ENCODE measurements around the gene RACGAP1. TPM values are rescaled to one million over a fixed set of nuclear protein-coding genes. Genes with fewer than 3 reads are reported as not detected.
"Not testable (repeated sequence)": the region's sequence is repeated elsewhere in the genome, so short reads cannot be mapped to it uniquely, and the experiment has no call there.

Gene RACGAP1
- total RNA-seq, 1 donor from 2014 or later: 5.3 TPM

DNA sequence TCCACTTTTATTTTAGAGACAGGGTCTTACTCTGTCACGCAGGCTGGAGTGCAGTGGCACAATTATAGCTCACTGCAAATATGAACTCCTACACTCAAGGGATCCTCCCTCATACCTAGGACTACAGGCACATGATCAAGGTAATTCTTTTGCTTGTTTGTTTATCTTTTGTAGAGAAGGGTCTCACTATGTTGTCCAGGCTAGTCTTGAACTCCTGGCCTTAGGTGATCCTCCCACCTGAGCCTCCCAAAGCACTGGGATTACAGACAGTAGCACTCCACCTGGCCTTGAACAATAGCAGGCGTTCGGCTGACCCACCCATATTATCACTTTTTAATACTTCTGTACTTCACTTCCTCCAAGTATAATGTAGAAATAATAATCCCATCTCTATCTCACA lies 1.4 kb upstream of the RACGAP1 start:
- DNase-seq (ENCODE audit: low spot score): no peak

- no peak for DNase-seq (ENCODE audit: low spot score)
These were observed 498 bp downstream of the RACGAP1 start for GRCh38 chr12:50024805-50025186.

DNA sequence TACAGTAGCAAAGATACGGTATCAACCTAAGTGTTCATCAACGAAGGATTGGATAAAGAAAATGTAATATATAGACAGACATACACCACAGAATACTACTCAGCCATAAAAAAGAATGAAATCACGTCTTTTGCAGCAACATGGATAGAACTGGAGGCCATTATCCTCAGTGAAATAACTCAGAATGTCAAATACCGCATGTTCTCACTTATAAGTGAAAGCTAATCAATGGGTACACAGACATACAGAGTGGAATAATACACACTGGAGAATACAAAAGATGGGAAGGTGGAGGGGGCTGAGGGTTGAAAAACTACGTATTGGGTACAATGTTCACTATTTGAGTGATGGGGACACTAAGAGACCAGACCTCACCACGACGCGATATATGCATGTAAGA lies 1.1 kb downstream of the RACGAP1 start:
- DNase-seq (ENCODE audit: low spot score): no peak

DNA sequence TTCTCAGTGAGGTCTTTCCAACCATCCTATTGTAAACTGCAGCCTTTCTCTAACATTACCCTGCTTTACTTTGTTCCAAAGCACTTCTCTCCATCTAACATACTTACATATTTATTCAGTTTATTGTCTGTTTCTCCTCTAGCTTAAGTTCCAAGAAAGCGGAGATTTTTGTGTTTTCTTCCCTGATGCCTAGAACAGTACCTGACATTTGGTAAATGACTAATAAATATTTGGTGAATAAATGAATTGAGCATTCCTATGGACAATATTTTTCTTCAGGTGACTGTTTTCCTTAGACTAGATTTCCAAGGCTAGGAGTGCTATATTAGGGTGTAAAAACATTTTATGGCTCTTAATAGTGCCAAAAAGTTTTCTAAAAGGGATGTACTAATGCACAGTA lies 2.4 kb downstream of the RACGAP1 start:
- DNase-seq (ENCODE audit: low spot score): no peak

- no peak for DNase-seq (ENCODE audit: low spot score)
These were observed 4.3 kb downstream of the RACGAP1 start for GRCh38 chr12:50021031-50021430.

DNA sequence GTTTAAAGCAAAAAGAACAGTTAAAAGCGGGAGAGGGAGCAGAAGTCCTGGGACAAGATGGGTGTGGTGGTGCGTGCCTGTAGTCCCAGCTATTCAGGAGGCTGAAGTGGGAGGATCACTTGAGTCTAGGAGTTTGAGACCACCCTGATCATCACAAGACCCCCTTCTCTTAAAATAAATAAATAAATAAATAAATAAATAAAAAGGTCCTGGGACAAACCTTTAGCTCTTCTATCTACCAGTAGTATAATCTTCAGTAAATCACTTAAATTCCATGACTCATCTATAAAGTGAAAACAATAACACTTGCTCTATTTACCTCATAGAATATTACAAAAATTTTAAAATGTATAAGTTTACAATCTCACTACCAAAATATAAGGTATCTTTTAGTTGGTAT lies 5.8 kb downstream of the RACGAP1 start:
- no peak for DNase-seq (ENCODE audit: low spot score)

DNA sequence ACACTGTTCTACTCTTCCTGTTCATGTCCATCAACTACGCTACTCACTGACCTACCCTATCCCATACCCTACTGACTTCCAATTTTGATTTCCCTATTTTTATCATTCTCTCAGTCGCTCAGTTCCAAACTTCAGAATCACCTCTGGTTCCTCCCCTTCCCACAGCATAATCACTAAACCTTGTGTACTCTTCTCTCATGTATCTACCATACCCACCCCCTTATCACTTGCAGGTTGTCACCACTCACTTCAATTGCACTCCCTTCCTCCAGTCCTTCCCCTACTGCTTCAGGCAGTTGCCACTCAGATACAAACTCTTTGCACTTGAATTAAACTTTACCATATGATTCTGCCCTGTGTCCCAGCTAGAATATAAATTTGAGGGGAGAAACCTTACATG lies 6.3 kb downstream of the RACGAP1 start:
- DNase-seq (ENCODE audit: low spot score): no peak

DNA sequence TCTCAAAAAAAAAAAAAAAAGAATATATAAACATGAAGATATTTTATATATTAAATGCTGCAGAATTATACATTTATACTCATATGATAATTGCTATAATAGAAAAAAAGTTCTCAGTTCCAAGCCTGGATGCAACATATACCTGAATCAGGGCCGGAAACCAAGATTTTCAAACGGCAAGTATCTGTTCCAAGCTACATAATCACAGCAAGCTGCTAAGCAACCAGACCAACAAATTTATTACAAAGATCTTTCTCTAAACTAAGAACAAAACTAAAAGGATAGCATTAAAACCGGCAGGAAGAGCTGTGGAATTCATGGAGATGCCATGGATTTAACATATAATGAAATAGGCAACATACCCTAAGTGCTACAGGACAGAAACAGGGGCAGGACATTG lies 7.1 kb downstream of the RACGAP1 start:
- no peak for DNase-seq (ENCODE audit: low spot score)

- no peak for DNase-seq (ENCODE audit: low spot score)
These were observed 7.7 kb downstream of the RACGAP1 start for GRCh38 chr12:50017641-50018040.

DNA sequence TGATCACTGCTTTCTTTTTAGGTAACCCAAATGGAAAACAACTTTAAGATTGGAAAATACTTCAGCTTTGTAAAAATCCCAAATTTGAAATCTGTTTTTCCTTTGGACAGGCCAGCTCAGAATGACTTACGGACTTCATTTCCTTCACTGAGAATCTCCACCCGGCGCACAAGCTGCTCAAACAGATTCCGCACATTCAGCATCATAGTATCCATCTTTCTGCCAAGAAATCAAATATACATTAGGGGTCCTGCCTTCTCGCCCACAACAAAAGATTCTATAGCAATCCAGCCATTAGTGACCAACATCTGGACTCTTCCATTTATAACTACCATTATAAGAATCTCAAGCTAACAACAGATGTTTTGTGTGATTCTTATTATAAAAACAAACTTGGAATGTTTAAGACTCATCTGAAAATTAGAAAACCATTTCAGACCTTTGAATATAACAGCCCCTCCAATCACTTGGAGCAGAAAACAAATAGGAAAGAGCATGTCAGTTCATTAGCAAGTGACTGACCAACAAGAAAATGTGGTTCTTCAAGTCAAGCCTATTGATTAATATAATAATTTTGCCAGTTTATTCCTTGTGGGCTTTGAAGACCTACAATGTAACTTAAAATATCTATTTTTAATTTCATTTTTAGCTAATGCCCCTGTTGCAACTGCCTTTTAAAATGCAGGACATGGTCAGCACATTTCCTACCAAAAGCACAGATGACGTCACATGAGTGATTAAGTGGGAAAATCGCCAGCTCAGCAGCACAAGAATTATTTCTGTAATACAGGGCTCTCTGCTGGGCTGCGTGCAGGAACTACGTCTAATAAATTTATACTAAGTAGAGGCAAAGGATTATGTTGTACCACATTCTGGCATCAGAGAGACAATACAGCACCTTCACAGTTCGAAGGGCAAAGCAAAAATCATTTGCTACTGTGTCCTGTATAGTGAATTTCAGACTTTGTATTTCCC lies 8.5 kb downstream of the RACGAP1 start:
- DNase-seq (ENCODE audit: low spot score): peak; percentile 65

- no peak for DNase-seq (ENCODE audit: low spot score)
These were observed 11.0 kb downstream of the RACGAP1 start for GRCh38 chr12:50014342-50014741.

DNA sequence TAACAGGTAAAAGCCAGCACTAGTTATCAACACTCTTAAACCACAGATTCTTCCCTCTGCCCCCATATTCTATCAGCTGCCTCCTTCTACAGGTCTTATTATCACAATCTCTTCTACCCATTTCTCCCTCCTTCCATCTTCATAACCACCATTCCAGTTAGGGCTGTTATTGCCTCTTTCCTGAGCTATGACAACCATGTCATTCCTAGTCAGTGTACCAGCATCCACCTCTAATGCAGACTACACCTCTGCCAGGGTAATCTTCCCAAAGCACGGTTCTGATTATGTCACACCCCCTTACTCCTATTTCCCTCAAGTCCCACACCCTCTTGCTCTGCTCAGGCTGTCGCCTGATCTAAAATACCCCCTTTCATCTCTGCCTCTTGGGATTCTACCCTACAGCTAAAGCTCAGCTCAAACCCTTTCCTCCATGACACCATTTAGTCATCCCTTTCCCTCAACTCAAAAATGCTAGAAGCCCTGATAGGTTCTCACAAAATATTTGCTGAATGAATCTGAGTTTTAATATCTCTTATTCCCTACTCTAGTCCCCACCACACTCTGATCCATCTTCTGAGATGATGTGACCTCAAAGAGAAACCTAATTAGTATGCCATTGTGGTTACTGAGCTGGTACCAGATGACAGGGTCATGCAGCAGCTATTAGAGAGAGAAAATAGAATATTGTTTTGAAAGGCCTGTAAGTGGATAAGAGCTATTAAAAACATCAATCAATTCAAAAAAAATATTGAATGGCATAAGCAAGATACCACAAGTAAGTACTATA lies 11.7 kb downstream of the RACGAP1 start:
- no peak for DNase-seq (ENCODE audit: low spot score)

DNA sequence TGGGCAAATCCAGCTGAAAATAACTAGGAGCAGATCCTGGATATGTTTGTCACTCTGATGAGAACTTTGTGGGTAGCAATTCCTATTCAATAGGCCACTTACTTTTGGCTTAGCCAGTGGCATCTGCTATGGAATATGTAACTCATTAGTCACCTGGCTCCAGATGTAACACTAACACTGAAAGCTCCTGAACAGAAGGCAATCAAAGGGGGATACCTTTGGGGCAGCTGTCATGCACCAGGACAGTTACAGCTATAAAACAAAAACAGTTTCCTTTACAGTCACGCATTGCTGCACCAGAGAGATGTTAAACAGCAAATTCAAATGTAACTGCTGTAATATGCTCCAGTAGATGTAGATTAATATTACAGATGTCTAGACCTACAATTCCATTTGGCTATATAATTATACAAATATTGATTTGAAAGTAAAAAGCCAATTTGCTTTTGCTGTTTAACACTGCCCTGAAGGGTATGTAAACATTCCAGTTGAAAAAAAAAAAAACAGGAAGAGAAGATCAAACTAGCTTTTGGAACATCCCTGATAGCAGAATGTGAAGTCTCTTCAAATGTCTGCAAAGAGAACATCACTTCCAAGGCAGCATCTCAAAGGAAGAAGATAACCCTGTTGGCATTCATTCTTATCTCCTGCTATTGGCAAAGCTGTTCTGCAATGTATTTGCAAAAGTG lies 18.4 kb downstream of the RACGAP1 start:
- no peak for DNase-seq (ENCODE audit: low spot score)

- no peak for DNase-seq (ENCODE audit: low spot score)
These were observed 19.0 kb downstream of the RACGAP1 start for GRCh38 chr12:50006280-50006679.

- DNase-seq (ENCODE audit: low spot score): no peak
These were observed 20.1 kb downstream of the RACGAP1 start for GRCh38 chr12:50005175-50005574.

DNA sequence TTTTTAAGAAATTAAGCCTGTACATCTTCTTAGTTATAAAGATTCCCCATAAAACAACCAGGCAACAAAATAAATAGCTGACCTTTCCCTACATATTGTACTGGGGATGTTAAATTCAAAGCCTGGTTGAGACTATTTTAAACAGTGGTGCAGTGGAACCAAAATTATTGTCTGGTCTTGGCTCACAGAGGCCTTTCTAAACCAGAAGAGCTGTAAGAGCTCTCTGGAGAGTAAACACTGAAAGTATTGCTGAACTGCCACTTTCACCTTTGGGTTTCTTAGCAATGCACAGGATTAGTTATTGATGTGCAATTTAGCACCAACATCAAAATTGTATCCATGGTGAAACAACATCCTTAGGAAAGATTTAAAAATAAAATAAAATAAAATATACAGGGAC lies 20.6 kb downstream of the RACGAP1 start:
- no peak for DNase-seq (ENCODE audit: low spot score)

DNA sequence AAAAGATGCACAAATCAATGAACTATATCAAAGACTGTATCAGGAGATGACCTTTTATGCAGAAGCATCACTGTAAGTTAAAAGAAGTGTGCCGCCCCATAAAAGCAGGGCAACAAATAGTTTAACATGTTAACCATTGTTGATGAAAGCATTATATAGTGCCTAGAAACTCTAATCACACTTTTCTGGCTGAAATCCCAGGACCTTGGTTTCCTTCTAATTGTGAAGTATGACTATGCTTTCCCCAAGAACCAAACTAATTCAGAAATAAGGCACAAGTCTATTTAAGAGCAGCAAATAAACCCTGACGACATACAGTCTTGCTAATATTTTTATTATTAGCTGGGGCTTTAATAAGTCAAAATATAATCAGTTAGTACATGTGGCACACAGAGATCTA lies 21.7 kb downstream of the RACGAP1 start:
- no peak for DNase-seq (ENCODE audit: low spot score)

GRCh38 chr12:49998453-49998852 lies 26.8 kb downstream of the RACGAP1 start:
- DNase-seq (ENCODE audit: low spot score): no peak

- no peak for DNase-seq (ENCODE audit: low spot score)
These were observed 35.0 kb downstream of the RACGAP1 start for GRCh38 chr12:49990273-49990672.

DNA sequence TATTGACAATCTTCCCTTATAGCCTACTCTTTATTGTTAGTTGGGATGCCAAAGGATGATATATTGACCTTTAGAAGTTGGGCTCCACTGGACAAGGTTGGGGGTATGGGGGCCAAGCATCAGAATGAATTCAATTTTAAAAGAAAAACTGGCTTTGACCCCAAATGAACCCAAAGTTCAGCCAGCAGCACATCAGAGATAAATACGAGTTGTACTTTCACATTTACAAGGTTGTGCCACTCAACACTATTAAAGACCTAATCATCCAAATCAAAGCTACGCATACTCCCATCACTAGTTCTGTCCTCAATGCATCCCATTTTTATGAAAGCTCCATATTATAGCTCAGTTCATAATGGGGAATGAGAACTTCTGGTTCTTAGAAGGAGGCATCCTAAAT lies 35.9 kb downstream of the RACGAP1 start:
- not testable (repeated sequence) for DNase-seq (ENCODE audit: low spot score)

DNA sequence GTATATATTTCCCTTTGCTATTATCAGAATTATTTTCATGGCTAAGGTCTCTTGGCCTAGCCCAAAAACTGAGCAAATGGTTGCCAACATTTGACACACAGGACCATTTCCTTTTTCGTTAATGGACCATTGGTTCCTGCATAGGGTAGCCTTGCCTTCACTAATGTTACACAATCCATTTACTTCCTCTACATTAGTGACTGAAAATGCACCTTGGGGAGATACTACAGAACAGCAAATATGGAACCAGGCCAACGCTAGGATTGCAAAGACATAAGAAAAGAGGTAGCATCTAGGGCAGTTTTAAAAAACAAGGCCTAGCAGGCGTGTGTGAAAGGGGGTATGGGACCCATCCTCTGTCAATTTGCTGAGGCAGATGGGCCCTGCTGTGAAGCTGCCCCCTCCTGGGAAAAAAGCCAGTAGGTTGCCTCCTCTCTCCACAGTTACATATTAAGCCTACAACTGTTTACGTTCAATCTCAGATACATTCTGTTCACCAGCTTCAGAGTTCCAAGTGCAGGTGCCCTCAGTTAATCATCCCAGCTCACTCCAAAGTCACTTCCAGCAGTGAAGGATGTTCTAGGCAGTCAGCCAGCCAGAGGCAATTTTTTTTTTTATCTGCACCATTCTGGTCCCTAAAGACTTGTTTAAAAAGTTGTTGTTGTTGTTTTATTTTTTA lies 37.5 kb downstream of the RACGAP1 start:
- DNase-seq (ENCODE audit: low spot score): no peak

DNA sequence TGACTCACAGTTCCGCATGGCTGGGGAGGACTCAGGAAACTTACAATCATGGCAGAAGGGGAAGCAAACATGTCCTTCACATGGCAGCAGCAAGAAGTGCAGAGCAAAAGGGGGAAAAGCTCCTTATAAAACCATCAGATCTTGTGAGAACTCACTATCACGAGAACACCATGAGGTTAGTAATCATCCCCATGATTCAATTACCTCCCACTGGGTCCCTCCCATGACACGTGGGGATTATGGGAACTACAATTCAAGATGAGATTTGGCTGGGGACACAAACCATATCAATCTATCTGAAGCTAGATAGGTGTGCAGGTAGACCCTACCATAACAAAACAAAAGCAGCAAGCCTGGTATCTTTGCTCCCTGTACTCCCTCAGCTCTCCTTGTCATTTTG lies 38.8 kb downstream of the RACGAP1 start:
- not testable (repeated sequence) for DNase-seq (ENCODE audit: low spot score)

Measured in ureter (tissue), 1 donor.